MM.1S (cell line): ENCODE measurements around the gene NXT2.

Experiments
- DNase-seq: peaks from one replicate; pipeline ENCODE4 v3.0.0-alpha.2; 2015
- H2AFZ ChIP-seq: fragments of 300-600 bp; sonication (generic); 2 replicates; pipeline ENCODE4 v1.6.0; 2016; ENCODE audit warnings: antibody characterized with exemption, low read length
- H3F3A ChIP-seq: fragments of 300-600 bp; sonication (generic); 2 replicates; pipeline ENCODE4 v1.6.1; 2016; ENCODE audit warnings: mild to moderate bottlenecking, antibody characterized with exemption, low read length, moderate library complexity, mixed read lengths; ENCODE audit not compliant: insufficient read depth
- H3K27ac ChIP-seq: fragments of 300-600 bp; sonication (generic); 2 replicates; pipeline ENCODE4 v1.5.1; 2016; ENCODE audit warnings: mild to moderate bottlenecking, low read length
- H3K27me3 ChIP-seq: fragments of 300-600 bp; sonication (generic); replicated peaks from 2 replicates; pipeline ENCODE4 v1.6.0; 2016; ENCODE audit warnings: low read length; ENCODE audit not compliant: insufficient read depth
- H3K36me3 ChIP-seq: fragments of 300-600 bp; sonication (generic); replicated peaks from 2 replicates; pipeline ENCODE4 v1.6.1; 2016; ENCODE audit warnings: mild to moderate bottlenecking, low read length, mixed read lengths; ENCODE audit not compliant: insufficient read depth
- H3K4me1 ChIP-seq: fragments of 300-600 bp; sonication (generic); 2 replicates; pipeline ENCODE4 v1.6.1; 2016; ENCODE audit warnings: low read length, mixed read lengths
- H3K4me2 ChIP-seq: fragments of 300-600 bp; sonication (generic); 2 replicates; pipeline ENCODE4 v1.6.0; 2016; ENCODE audit warnings: low read depth, low read length
- H3K4me3 ChIP-seq: fragments of 300-600 bp; sonication (generic); 2 replicates; pipeline ENCODE4 v1.5.1; 2016; ENCODE audit warnings: low read length, mixed read lengths
- H3K79me2 ChIP-seq: fragments of 300-600 bp; sonication (generic); 2 replicates; pipeline ENCODE4 v1.6.1; 2016; ENCODE audit warnings: mixed run types, low read length, mixed read lengths
- H3K9ac ChIP-seq: fragments of 300-600 bp; sonication (generic); 2 replicates; pipeline ENCODE4 v1.6.1; 2016; ENCODE audit warnings: low read length, mixed read lengths
- H3K9me2 ChIP-seq: fragments of 300-600 bp; sonication (generic); replicated peaks from 2 replicates; pipeline ENCODE4 v1.6.1; 2016; ENCODE audit warnings: mild to moderate bottlenecking, low read length, mixed read lengths; ENCODE audit not compliant: insufficient read depth
- H3K9me3 ChIP-seq: fragments of 300-600 bp; sonication (generic); replicated peaks from 2 replicates; pipeline ENCODE4 v1.6.1; 2016; ENCODE audit warnings: mild to moderate bottlenecking, low read length, mixed read lengths; ENCODE audit not compliant: insufficient read depth
- H4K20me1 ChIP-seq: fragments of 300-600 bp; sonication (generic); 2 replicates; pipeline ENCODE4 v1.6.1; 2016; ENCODE audit warnings: mild to moderate bottlenecking, low read length, moderate library complexity, mixed read lengths; ENCODE audit not compliant: insufficient read depth
- EZH2 ChIP-seq: fragments of 300-600 bp; sonication (generic); optimal IDR thresholded peaks from 2 replicates; pipeline ENCODE3; 2017; ENCODE audit warnings: low read depth, mild to moderate bottlenecking, antibody characterized with exemption, low read length, mixed read lengths
- EZH2phosphoT487 ChIP-seq: fragments of 300-600 bp; sonication (generic); IDR thresholded peaks from 2 replicates; pipeline ENCODE4 v1.6.1; 2018; ENCODE audit warnings: antibody characterized with exemption, low read length
- TF ChIP-seq, protein P1 (sequence below): fragments of 300-600 bp; sonication (generic); IDR thresholded peaks from 2 replicates; pipeline ENCODE4 v1.5.1; 2016; ENCODE audit warnings: antibody characterized with exemption, low read length, mixed read lengths

Gene NXT2

DNA sequence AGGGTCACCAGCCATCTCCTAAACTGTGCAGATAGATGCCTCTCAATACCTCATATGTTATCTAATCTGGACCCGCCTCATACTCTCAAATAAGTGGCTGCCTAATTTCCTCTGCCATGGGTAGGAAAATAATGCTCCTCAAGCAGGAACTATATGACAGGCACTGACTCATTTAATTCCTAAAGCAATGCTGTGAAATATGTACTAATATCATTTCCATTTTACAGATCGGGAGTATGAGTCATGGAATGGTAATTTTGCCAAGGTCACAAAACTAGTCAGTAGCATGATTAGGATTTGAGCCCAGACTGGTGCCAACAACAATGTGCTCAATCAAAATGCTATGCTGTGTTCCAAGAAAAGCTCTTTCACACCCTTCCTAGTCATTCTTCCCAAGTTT is 3.0 kb upstream of the NXT2 start:
- Histone ChIP-seq H2AFZ (no peak overlapping the region), H3K4me2 (no peak overlapping the region), H3K9me3 (no peaks in the 10 kb centered on the region), H3K27me3 (no peaks in the 10 kb centered on the region), H3K27ac (no peak overlapping the region), H4K20me1 (no peaks in the 10 kb centered on the region), H3K4me1 (no peaks in the 10 kb centered on the region), H3K9me2 (no peaks in the 10 kb centered on the region), H3K79me2 (no peaks in the 10 kb centered on the region), H3K36me3 (no peaks in the 10 kb centered on the region), H3F3A (peaks cover 8% of the 10 kb centered on the region), H3K4me3 (no peak overlapping the region), H3K9ac (no peak overlapping the region)
- TF ChIP-seq EZH2phosphoT487 (no peak), EZH2 (no peak)
- TF ChIP-seq, protein P1, sequence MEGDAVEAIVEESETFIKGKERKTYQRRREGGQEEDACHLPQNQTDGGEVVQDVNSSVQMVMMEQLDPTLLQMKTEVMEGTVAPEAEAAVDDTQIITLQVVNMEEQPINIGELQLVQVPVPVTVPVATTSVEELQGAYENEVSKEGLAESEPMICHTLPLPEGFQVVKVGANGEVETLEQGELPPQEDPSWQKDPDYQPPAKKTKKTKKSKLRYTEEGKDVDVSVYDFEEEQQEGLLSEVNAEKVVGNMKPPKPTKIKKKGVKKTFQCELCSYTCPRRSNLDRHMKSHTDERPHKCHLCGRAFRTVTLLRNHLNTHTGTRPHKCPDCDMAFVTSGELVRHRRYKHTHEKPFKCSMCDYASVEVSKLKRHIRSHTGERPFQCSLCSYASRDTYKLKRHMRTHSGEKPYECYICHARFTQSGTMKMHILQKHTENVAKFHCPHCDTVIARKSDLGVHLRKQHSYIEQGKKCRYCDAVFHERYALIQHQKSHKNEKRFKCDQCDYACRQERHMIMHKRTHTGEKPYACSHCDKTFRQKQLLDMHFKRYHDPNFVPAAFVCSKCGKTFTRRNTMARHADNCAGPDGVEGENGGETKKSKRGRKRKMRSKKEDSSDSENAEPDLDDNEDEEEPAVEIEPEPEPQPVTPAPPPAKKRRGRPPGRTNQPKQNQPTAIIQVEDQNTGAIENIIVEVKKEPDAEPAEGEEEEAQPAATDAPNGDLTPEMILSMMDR = no peak
- DNase-seq = no peak

DNA sequence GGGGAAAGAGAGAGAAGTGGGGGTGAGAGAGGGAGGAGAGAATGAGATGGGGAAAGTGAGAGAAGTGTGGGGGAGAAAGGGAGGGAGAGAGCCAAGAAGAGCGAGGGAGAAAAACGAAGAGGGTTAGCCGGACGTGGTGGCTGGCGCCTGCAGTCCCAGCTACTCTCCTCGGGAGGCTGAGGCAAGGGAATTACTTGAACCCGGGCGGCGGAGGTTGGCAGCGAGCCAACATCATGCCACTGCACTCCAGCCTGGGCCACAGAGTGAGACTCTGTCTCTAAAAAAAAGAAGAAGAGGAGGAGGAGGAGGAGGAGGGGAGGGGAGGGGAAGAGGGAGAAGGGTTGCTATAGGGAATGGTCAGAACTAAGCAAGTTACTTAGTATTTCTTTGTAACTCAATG is 1.7 kb upstream of the NXT2 start:
- Histone ChIP-seq H3K9me3 (no peaks in the 10 kb centered on the region), H3K9ac (no peak overlapping the region), H3K4me1 (no peaks in the 10 kb centered on the region), H3K36me3 (no peaks in the 10 kb centered on the region), H3K4me3 (no peak overlapping the region), H3K4me2 (no peak overlapping the region), H3K27me3 (no peaks in the 10 kb centered on the region), H3K79me2 (no peaks in the 10 kb centered on the region), H3F3A (peaks cover 8% of the 10 kb centered on the region), H4K20me1 (no peaks in the 10 kb centered on the region), H3K9me2 (no peaks in the 10 kb centered on the region), H3K27ac (no peak overlapping the region), H2AFZ (no peak overlapping the region)
- no peak for TF ChIP-seq EZH2
- no peak for TF ChIP-seq EZH2phosphoT487
- TF ChIP-seq, protein P1 = no peak
- DNase-seq = no peak

DNA sequence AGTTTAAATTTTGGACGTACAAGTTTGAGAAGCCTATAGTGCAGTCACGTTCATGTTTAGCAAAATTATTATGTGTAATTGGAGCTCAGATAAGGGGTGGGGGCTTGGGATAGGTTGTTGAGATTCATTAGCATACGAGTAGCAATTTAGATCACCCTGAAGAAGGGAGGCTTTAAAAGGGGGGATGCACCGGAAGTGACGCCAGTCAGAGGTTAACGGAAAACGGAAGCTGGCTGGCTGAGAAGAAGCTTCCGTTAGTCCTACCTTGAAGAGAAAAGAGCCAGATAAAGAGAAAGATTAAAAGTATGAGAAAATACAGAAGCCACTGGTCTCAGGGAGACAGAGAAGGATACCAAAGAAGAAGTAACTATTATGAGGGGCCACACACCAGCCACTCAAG is 1.1 kb upstream of the NXT2 start:
- peak overlapping the region; percentile 58 for H2AFZ ChIP-seq
- H3K27ac ChIP-seq = no peak overlapping the region
- H3K79me2 ChIP-seq = no peaks in the 10 kb centered on the region
- H4K20me1 ChIP-seq = no peaks in the 10 kb centered on the region
- H3K9me2 ChIP-seq = no peaks in the 10 kb centered on the region
- H3K4me3 ChIP-seq = no peak overlapping the region
- TF ChIP-seq EZH2 = no peak
- TF ChIP-seq, protein P1 = no peak
- no peak for TF ChIP-seq EZH2phosphoT487
- no peaks in the 10 kb centered on the region for H3K4me1 ChIP-seq
- H3K36me3 ChIP-seq = no peaks in the 10 kb centered on the region
- no peaks in the 10 kb centered on the region for H3K27me3 ChIP-seq
- no peak overlapping the region for H3K4me2 ChIP-seq
- no peak overlapping the region for H3K9ac ChIP-seq
- H3F3A ChIP-seq = peaks cover 8% of the 10 kb centered on the region
- DNase-seq = no peak
- H3K9me3 ChIP-seq = no peaks in the 10 kb centered on the region
